Cardiac fibroblast (primary cell): ENCODE results near the gene SLC48A1.
A peak's percentile ranks its signal among the peaks of the same experiment; 100 is the strongest.

Experiments used
- DNase-seq, 2 donors: peaks; one replicate each; pipeline versions ENCODE4 v3.0.0 to v3.0.0-alpha.2; 2010; ENCODE audit warnings: low read depth in 2 of 2
- H3K4me3 ChIP-seq, 2 donors: replicated peaks in 1 of 2; 1 replicate in 1 of 2; 2 replicates in 1 of 2; pipeline ENCODE4 v1.5.1; 2011; ENCODE audit warnings: low read depth in 2 of 2, low read length in 2 of 2, mild to moderate bottlenecking in 2 of 2, moderate library complexity in 1 of 2
- TF ChIP-seq, protein P1 (sequence below): IDR thresholded peaks from one replicate; pipeline ENCODE4 v1.5.1; 2011; ENCODE audit warnings: low read depth, mild to moderate bottlenecking, low read length, inconsistent platforms

The SLC48A1 gene

DNA sequence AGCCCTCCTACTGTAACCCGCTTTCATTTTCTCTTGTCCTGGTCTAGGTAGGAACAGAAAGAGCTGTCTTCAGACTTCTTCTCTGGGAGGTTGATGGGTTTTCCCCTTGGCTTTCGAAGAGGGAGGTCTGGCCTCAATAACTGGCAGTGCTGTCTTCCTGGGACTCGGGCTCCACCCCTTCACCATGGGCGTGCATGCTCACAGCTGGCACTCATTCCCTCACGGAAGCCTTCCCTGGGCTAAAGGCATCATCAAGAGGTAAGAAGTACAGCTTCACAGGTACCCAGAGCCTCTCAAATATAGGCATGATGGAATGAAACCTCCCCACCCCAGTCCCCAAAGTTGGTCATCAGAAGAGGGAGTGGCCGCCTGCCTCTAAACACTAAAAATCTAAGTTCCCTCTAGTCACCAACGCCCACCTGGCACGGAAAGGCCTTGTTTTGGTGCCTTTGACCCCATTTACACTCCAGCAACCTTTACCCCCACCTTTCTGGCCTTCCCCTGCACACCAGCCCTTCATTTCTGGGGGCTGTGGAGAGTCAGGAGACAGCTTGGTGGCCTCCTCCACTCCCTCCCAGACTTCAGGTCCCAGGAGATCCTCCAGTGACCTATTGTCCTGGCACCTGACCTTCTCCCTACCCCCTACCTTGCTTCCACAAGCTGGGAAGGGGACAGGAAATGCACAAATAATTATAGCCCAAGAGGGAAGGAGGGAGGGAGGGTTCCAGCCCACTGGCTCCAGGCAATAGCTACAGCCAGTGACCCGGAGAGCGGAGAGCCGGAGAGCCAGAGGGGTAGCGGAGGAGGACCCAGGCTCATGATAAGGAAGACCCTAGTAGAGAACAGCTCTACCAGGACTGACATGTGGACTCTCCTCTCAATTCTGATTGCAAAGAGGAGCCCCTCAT lies 17.1 kb upstream of the SLC48A1 start:
- no peak overlapping the region for H3K4me3 ChIP-seq
- TF ChIP-seq, protein P1, sequence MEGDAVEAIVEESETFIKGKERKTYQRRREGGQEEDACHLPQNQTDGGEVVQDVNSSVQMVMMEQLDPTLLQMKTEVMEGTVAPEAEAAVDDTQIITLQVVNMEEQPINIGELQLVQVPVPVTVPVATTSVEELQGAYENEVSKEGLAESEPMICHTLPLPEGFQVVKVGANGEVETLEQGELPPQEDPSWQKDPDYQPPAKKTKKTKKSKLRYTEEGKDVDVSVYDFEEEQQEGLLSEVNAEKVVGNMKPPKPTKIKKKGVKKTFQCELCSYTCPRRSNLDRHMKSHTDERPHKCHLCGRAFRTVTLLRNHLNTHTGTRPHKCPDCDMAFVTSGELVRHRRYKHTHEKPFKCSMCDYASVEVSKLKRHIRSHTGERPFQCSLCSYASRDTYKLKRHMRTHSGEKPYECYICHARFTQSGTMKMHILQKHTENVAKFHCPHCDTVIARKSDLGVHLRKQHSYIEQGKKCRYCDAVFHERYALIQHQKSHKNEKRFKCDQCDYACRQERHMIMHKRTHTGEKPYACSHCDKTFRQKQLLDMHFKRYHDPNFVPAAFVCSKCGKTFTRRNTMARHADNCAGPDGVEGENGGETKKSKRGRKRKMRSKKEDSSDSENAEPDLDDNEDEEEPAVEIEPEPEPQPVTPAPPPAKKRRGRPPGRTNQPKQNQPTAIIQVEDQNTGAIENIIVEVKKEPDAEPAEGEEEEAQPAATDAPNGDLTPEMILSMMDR = no peak
- no peak for DNase-seq

DNA sequence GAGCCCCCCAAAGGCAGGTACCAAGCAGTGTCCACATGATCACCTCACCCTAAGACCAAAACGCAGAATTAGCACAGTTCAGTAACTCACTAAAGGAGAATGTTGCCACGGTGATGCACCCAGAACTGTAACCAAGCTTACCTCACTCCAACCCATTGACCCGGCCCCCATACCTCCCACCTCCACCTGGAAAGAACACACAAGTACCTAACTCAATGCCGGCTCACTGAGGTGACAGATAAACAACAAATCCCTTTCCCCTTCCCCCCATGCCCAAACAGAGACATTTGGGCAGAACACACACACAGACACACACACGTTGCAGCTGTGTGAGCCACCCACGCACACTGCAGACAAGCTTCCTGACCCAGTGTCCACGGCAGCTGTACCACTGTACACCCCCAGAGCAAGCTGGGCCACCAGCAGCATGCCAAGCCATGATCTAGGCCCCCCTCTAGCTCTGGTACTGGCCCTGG lies 15.6 kb upstream of the SLC48A1 start:
- peak overlapping the region; percentile 57 to 59 for H3K4me3 ChIP-seq
- DNase-seq = no peak
- TF ChIP-seq, protein P1 = no peak

DNA sequence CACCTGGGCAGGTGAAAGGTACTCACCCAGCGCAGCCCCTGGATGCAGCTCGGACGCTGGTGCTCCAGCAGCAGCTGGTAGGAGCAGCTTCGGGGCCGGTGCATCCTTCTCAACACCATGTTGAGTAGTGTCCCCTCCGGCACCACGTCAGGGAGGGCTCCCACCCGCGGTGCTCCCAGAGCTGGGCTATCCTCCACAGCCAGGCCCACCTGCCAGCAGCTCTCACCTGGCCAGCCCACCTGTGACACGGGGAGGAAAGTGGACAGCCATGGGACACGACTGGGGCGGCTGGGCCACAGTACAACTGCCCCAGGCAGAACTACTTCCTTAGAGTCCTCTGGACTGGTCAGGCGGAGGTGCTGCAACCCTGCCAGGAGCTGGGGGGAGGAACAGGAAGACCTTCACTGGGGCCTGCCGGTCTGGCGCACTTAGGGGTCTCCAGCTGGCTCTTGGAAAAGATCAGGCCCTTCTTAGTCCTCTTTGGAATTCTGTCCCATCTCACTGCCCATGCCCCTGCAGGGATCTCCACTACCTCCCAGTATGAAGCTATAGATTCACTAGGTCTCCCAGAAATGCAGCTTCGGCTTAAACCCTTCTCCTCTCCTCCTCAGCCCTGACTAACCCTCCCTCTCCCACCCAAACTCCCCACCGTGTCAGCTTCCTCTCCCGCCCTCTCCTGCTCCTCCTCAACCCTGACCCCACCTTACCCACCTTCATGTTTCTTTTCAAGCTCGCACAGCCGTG lies 15.0 kb upstream of the SLC48A1 start:
- no peak for DNase-seq
- TF ChIP-seq, protein P1 = no peak
- H3K4me3 ChIP-seq = peak overlapping the region; percentile 57 to 59

DNA sequence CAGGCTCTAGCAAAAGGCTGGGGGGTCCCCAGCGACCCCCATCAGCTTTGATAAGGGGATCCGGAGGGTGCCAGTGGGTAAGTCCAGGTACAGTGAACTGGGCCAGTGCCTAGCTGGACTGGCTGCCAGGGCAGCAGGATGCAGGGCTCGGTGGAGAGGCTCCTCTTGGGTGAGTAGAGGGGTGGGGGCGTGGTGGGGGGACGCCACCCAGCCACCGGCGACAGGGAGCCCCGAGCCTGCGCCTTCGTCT lies 14.5 kb upstream of the SLC48A1 start:
- peak overlapping the region; percentile 57 to 59 for H3K4me3 ChIP-seq
- TF ChIP-seq, protein P1 = no peak
- DNase-seq = no peak

DNA sequence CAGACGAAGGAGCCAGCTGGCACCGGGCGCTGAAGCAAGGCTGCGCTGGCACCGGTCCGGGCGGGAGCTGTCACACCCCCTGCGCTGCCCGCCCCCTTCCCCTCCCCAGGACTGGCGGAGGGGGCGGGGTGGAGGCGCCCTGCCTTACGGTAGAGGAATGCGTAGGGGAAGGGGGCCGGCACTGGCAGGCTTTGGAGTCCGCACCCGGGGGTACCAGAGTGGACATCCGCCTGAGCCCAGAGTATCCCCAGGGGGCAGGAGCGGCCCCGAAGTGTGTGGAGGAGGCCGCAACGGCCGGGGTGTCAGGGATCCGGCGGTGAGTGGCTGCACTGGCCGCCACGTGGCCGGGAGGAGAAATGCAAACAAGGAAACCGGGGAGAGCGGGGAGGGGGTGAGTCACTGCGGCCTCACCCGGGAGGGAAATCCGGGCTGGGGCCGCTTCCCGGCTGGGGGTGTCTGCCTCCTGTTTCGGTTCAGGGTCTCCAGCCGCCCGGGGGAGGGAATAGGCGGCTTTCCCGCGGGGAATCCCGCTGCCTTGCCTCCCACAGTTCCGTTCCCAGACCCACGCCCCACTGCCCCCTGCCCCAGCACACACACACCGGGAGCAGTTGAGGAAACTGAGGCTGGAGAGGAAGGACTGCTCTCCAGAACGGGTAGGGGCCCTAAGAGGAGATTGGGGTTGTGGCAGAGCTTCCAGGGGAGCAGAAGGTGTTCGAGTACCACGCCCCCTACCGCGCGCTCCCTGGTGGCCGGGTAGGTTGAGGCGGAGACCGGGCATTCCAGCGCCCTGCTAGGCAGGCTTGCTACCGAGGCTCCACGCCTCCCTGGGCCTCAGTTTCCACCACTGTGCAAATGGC lies 14.0 kb upstream of the SLC48A1 start, which contains the start of gene RAPGEF3:
Gene RAPGEF3, minus strand, starts transcription at position 47 of the 857 bp plus-strand sequence. CDS start 324 bp downstream, outside the sequence.
- TF ChIP-seq, protein P1 = peak; percentile 46
- DNase-seq = peak; percentile 84 to 85
- peak within 1 kb of the TSS; percentile 57 to 59 for H3K4me3 ChIP-seq

DNA sequence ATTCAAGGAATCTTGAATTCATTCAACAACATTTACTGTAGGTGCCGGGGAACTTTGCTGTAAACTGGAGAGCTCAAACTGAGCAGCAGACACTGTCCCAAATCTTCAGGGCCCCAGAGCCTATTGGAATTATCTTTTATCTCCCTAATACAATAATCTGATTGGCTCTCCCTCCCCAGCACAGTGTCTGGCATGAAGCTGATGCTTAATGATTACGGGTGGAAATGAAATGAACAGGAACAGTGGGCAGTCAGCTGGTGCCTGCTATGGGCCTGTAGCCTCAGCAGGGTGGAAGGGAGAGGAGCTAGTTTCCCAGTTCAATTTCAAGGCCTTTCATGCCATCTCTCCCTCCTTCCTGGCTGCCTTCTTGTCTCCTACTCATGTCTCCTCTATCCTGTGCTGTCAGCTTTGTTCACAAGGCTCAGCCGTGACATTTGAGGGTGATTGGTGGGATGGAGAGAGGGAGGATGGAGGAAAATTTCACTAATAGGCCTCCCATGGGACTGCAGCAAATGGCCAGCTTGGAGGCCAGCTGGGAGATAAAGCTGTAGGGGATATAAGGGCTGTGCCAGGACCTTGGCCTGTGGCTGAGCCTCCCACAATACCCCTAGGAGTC lies 10.1 kb upstream of the SLC48A1 start:
- DNase-seq = peak in 1 of 2 donors; percentile 49
- TF ChIP-seq, protein P1 = no peak

More for the DNA sequence above, 10.1 kb upstream of the SLC48A1 start:
- no peak overlapping the region for H3K4me3 ChIP-seq
